Neural progenitor cell (in vitro differentiated cells): ENCODE measurements around the gene UGT1A10. TPM values are rescaled to one million over a fixed set of nuclear protein-coding genes. Genes with fewer than 3 reads are reported as not detected.

Experiments
- DNase-seq: peaks from one replicate; pipeline ENCODE4 v3.0.0-alpha.2; 2016; ENCODE audit warnings: low spot score
- H2AFZ ChIP-seq: fragments of 200-600 bp; sonication (generic); replicated peaks from 2 replicates; pipeline ENCODE4 v1.6.1; 2016; ENCODE audit warnings: antibody characterized with exemption
- H3F3A ChIP-seq: fragments of 200-600 bp; sonication (generic); 2 replicates; pipeline ENCODE4 v1.6.1; 2016; ENCODE audit warnings: antibody characterized with exemption, low read depth
- H3K27ac ChIP-seq: fragments of 200-600 bp; sonication (generic); 2 replicates; pipeline ENCODE4 v1.5.1; 2016; ENCODE audit warnings: mild to moderate bottlenecking
- H3K27me3 ChIP-seq: fragments of 200-600 bp; sonication (generic); 2 replicates; pipeline ENCODE4 v1.6.1; 2016; ENCODE audit warnings: mild to moderate bottlenecking, moderate library complexity
- H3K36me3 ChIP-seq: fragments of 200-600 bp; sonication (generic); 2 replicates; pipeline ENCODE4 v1.5.1; 2016
- H3K4me1 ChIP-seq: fragments of 200-600 bp; sonication (generic); 2 replicates; pipeline ENCODE4 v1.6.1; 2016; ENCODE audit warnings: mixed run types
- H3K4me2 ChIP-seq: fragments of 200-600 bp; sonication (generic); 2 replicates; pipeline ENCODE4 v1.6.1; 2016
- H3K4me3 ChIP-seq: fragments of 200-600 bp; sonication (generic); 2 replicates; pipeline ENCODE4 v1.5.1; 2016
- H3K79me2 ChIP-seq: fragments of 200-600 bp; sonication (generic); 2 replicates; pipeline ENCODE4 v1.6.1; 2016; ENCODE audit warnings: low read depth
- H3K9ac ChIP-seq: fragments of 200-600 bp; sonication (generic); 2 replicates; pipeline ENCODE4 v1.6.1; 2016
- H3K9me3 ChIP-seq: fragments of 200-600 bp; sonication (generic); 2 replicates; pipeline ENCODE4 v1.5.1; 2016; ENCODE audit warnings: low read depth
- H4K20me1 ChIP-seq: fragments of 200-600 bp; sonication (generic); 2 replicates; pipeline ENCODE4 v1.6.1; 2016; ENCODE audit warnings: low read depth
- H3K27ac Mint-ChIP-seq: 3 replicates; pipeline ENCODE4 v1.8.0; 2021; ENCODE audit warnings: mixed read lengths
- H3K27me3 Mint-ChIP-seq: 2 replicates; pipeline ENCODE4 v1.8.0; 2022; ENCODE audit warnings: low read depth, mild to moderate bottlenecking, inconsistent platforms, moderate library complexity, mixed read lengths; ENCODE audit not compliant: insufficient read depth
- H3K36me3 Mint-ChIP-seq: 3 replicates; pipeline ENCODE4 v1.8.0; 2021; ENCODE audit warnings: mixed read lengths
- H3K4me1 Mint-ChIP-seq: 3 replicates; pipeline ENCODE4 v1.8.0; 2021; ENCODE audit warnings: mixed read lengths
- H3K4me3 Mint-ChIP-seq: 3 replicates; pipeline ENCODE4 v1.8.0; 2021; ENCODE audit warnings: mild to moderate bottlenecking, moderate library complexity, mixed read lengths
- H3K9me3 Mint-ChIP-seq: 3 replicates; pipeline ENCODE4 v1.8.0; 2020; ENCODE audit warnings: mixed read lengths
- EZH2 ChIP-seq: fragments of 200-600 bp; sonication (generic); IDR thresholded peaks from 2 replicates; pipeline ENCODE4 v1.6.1; 2017; ENCODE audit warnings: antibody characterized with exemption, mild to moderate bottlenecking, moderate library complexity
- EZH2phosphoT487 ChIP-seq: fragments of 200-600 bp; sonication (generic); IDR thresholded peaks from 2 replicates; pipeline ENCODE4 v1.6.1; 2017; ENCODE audit warnings: antibody characterized with exemption
- total RNA-seq: library from RNA; depleted of rRNA; stranded (reverse); fragments of >200 nt; gene quantifications from 2 replicates; pipeline ENCODE4 v1.2.3, GENCODE V29; 2015; ENCODE audit warnings: low replicate concordance
- TF ChIP-seq, protein P1 (sequence below): fragments of 200-600 bp; sonication (generic); IDR thresholded peaks from 2 replicates; pipeline ENCODE4 v1.5.1; 2017; ENCODE audit warnings: antibody characterized with exemption, mild to moderate bottlenecking

The UGT1A10 gene
- total RNA-seq, 1 donor from 2014 or later = not detected

DNA sequence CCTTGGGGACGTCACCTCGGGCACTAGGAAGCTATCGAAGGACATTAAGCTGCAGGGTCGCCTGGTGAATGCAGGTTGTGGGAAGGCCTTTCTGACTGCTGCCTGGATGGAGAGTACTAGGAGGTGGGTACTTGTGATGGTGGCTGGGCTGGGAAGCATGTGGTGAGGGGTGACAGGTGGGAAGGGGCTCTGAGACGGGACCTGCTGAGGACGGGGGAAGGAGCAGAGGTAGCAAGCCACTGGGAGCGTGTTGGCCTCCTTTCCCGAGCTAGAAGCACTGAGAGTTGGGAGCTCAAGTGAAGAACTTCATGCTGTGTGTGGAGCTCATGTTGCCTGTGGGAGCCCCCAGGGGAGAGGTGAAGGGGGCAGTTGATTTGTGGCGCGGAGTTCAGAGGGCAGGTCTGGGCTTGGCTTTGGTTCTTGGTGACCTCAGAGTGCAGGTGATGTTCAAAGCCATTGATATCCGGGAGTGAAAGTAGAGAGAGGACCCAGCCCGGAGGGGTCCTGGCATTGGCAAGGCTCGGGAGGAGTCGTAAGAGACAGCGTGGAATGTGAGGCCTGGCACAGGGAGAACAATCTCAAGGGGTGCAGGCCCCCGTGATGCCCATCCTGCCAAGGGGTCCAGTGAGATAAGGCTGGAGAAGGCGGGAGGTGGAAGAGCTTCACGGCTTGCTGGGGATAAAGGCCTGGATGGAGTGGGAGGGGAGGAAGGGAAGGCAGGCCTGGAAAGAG lies 155.1 kb downstream of the UGT1A10 start:
- no peaks in the 10 kb centered on the region for H3K4me1 ChIP-seq
- H3F3A ChIP-seq = peaks cover 3% of the 10 kb centered on the region
- Mint-ChIP-seq H3K27me3 (peaks cover 8% of the 10 kb centered on the region), H3K9me3 (peaks cover 4% of the 10 kb centered on the region), H3K4me1 (peaks cover 2% of the 10 kb centered on the region), H3K36me3 (no peaks in the 10 kb centered on the region), H3K4me3 (no peak overlapping the region), H3K27ac (peak overlapping the region; percentile 31)
- no peak for DNase-seq
- no peak overlapping the region for H3K4me2 ChIP-seq
- no peaks in the 10 kb centered on the region for H3K27me3 ChIP-seq
- H3K9ac ChIP-seq = no peak overlapping the region
- H3K4me3 ChIP-seq = no peak overlapping the region
- no peak overlapping the region for H2AFZ ChIP-seq
- TF ChIP-seq, protein P1, sequence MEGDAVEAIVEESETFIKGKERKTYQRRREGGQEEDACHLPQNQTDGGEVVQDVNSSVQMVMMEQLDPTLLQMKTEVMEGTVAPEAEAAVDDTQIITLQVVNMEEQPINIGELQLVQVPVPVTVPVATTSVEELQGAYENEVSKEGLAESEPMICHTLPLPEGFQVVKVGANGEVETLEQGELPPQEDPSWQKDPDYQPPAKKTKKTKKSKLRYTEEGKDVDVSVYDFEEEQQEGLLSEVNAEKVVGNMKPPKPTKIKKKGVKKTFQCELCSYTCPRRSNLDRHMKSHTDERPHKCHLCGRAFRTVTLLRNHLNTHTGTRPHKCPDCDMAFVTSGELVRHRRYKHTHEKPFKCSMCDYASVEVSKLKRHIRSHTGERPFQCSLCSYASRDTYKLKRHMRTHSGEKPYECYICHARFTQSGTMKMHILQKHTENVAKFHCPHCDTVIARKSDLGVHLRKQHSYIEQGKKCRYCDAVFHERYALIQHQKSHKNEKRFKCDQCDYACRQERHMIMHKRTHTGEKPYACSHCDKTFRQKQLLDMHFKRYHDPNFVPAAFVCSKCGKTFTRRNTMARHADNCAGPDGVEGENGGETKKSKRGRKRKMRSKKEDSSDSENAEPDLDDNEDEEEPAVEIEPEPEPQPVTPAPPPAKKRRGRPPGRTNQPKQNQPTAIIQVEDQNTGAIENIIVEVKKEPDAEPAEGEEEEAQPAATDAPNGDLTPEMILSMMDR = no peak
- no peak for TF ChIP-seq EZH2
- TF ChIP-seq EZH2phosphoT487 = no peak
- no peaks in the 10 kb centered on the region for H4K20me1 ChIP-seq
- H3K36me3 ChIP-seq = no peaks in the 10 kb centered on the region
- H3K27ac ChIP-seq = no peak overlapping the region
- H3K79me2 ChIP-seq = no peaks in the 10 kb centered on the region
- no peaks in the 10 kb centered on the region for H3K9me3 ChIP-seq

DNA sequence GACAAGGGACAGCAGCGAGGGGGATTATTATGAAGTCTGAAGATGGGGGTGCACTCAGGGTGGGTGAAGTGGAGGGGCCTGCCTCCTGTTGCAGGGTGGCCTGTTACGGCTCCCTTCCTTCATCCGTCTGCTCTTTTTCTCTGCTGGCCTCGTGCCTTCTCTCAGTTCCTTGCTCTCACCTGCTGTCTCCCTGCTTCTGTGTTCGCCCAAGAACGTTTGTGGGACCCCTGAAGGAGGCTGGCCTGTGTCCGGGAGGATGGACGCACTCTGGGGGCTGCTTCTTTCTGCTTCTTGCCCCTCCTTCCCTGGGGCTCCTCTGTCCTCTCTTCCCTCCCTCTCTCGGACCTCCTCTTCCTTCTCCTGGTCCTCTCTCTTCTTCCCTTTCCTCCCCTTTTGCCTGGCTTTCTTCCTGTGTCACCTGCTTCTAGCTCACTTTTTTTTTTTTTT lies 155.7 kb downstream of the UGT1A10 start:
- TF ChIP-seq EZH2phosphoT487 (no peak), EZH2 (no peak)
- TF ChIP-seq, protein P1 = no peak
- Histone ChIP-seq H3F3A (peaks cover 3% of the 10 kb centered on the region), H3K4me3 (no peak overlapping the region), H4K20me1 (no peaks in the 10 kb centered on the region), H3K79me2 (no peaks in the 10 kb centered on the region), H3K4me2 (no peak overlapping the region), H3K4me1 (no peaks in the 10 kb centered on the region), H2AFZ (no peak overlapping the region), H3K9me3 (no peaks in the 10 kb centered on the region), H3K9ac (no peak overlapping the region), H3K27me3 (no peaks in the 10 kb centered on the region), H3K27ac (no peak overlapping the region), H3K36me3 (no peaks in the 10 kb centered on the region)
- no peaks in the 10 kb centered on the region for H3K36me3 Mint-ChIP-seq
- DNase-seq = no peak
- peak overlapping the region; percentile 31 for H3K27ac Mint-ChIP-seq
- peaks cover 2% of the 10 kb centered on the region for H3K4me1 Mint-ChIP-seq
- peaks cover 8% of the 10 kb centered on the region for H3K27me3 Mint-ChIP-seq
- no peak overlapping the region for H3K4me3 Mint-ChIP-seq
- peaks cover 4% of the 10 kb centered on the region for H3K9me3 Mint-ChIP-seq

DNA sequence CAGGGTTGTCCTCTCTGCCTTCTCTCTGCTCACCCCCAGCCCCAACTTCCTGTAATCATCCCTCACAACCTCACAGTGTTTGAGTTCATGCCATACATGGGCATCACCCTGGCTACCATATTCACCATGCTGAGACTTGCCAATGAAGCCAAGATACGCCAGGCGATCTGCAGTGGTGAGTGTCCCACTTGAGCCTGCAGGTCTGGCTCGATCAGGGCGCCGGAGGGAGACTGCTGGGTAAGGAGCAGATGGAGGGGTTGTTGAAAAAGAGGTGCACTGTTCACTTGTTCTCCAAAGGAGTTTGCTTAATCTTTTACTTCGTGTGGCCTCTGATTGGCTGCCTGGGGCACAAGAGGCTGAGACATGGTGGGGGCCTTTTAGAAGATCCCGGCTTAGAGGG lies 156.5 kb downstream of the UGT1A10 start:
- H3K4me3 ChIP-seq = no peak overlapping the region
- no peaks in the 10 kb centered on the region for H4K20me1 ChIP-seq
- TF ChIP-seq EZH2phosphoT487 (no peak), EZH2 (no peak)
- TF ChIP-seq, protein P1 = no peak
- peaks cover 3% of the 10 kb centered on the region for H3F3A ChIP-seq
- H3K4me3 Mint-ChIP-seq = no peak overlapping the region
- peaks cover 8% of the 10 kb centered on the region for H3K27me3 Mint-ChIP-seq
- H3K36me3 Mint-ChIP-seq = no peaks in the 10 kb centered on the region
- H3K9ac ChIP-seq = no peak overlapping the region
- DNase-seq = no peak
- H3K9me3 ChIP-seq = no peaks in the 10 kb centered on the region
- no peak overlapping the region for H2AFZ ChIP-seq
- peak overlapping the region; percentile 37 for H3K27ac Mint-ChIP-seq
- peaks cover 4% of the 10 kb centered on the region for H3K9me3 Mint-ChIP-seq
- H3K4me1 Mint-ChIP-seq = peaks cover 2% of the 10 kb centered on the region
- H3K27ac ChIP-seq = no peak overlapping the region
- no peaks in the 10 kb centered on the region for H3K36me3 ChIP-seq
- H3K79me2 ChIP-seq = no peaks in the 10 kb centered on the region
- no peaks in the 10 kb centered on the region for H3K4me1 ChIP-seq
- H3K27me3 ChIP-seq = no peaks in the 10 kb centered on the region
- H3K4me2 ChIP-seq = no peak overlapping the region
